Sigmoid colon (tissue), 7 donors: ENCODE data around the gene HMCN1. TPM values are rescaled to one million over a fixed set of nuclear protein-coding genes. Genes with fewer than 3 reads are reported as not detected.

ENCODE experiments used
- DNase-seq: peaks from one replicate; pipeline ENCODE4 v3.0.0-alpha.2; 2019
- H3K27ac ChIP-seq, 4 donors: fragments of 200-600 bp; sonication (generic); one replicate each; pipeline ENCODE4 v1.5.1; 2016 to 2019; ENCODE audit warnings: mild to moderate bottlenecking in 1 of 4
- H3K27me3 ChIP-seq, 3 donors: fragments of 200-600 bp; sonication (generic); one replicate each; pipeline ENCODE4 v1.5.1; 2019; ENCODE audit warnings: mild to moderate bottlenecking in 1 of 3
- H3K36me3 ChIP-seq, 4 donors: fragments of 200-600 bp; sonication (generic); one replicate each; pipeline ENCODE4 v1.5.1; 2016 to 2019
- H3K4me1 ChIP-seq, 4 donors: fragments of 200-600 bp; sonication (generic); one replicate each; pipeline ENCODE4 v1.5.1; 2017 to 2019
- H3K4me3 ChIP-seq, 4 donors: fragments of 200-600 bp; sonication (generic); one replicate each; pipeline ENCODE4 v1.5.1; 2017 to 2019; ENCODE audit warnings: mild to moderate bottlenecking in 2 of 4, moderate library complexity in 1 of 4
- H3K9me3 ChIP-seq, 4 donors: fragments of 200-600 bp in 3 of 4; sonication (generic) in 3 of 4; one replicate each; pipeline versions ENCODE4 v1.5.1 to v1.6.1; 2013 to 2019
- EP300 ChIP-seq, 4 donors: sonication (generic); formaldehyde crosslinking; IDR thresholded peaks; one replicate each; pipeline ENCODE4 v1.6.1; 2017; ENCODE audit warnings: antibody characterized with exemption in 4 of 4
- POLR2A ChIP-seq, 2 donors: fragments of 450-650 bp; IDR thresholded peaks; one replicate each; pipeline ENCODE4 v1.6.1; 2016; ENCODE audit warnings: antibody characterized with exemption in 2 of 2, mild to moderate bottlenecking in 2 of 2, moderate library complexity in 2 of 2
- POLR2AphosphoS5 ChIP-seq, 4 donors: sonication (generic); formaldehyde crosslinking; IDR thresholded peaks; one replicate each; pipeline ENCODE4 v1.6.1; 2017; ENCODE audit warnings: antibody characterized with exemption in 4 of 4
- WGBS, 2 donors: extraction: QIAGEN DNeasy Blood & Tissue Kit; methylation state at CpG; one replicate each; pipeline ENCODE4 v1.1.7; 2013; 5-methylcytosine and 5-hydroxymethylcytosine counted together
- intact Hi-C: fragments of 100-400 bp; cut with DNase I; formaldehyde crosslinking; loops from one replicate; pipeline ENCODE4 v1.15.1; 2023
- polyA plus RNA-seq, 3 donors: library from polyadenylated mRNA; stranded (reverse); fragments of 200-250 nt; gene quantifications; one replicate each; pipeline ENCODE4 v1.2.3, GENCODE V29; 2013
- total RNA-seq, 4 donors: library from RNA; depleted of rRNA; stranded (reverse); fragments of >200 nt; gene quantifications; one replicate each; pipeline ENCODE4 v1.1.0, GENCODE V29; 2016
- TF ChIP-seq, protein P1 (sequence below), 4 experiments: fragments of 450-650 bp in 3 of 4; fragments of 200-600 bp in 1 of 4; IDR thresholded peaks; one replicate each; pipeline ENCODE4 v1.5.1; 2016 to 2019; ENCODE audit warnings: antibody characterized with exemption in 4 of 4, mild to moderate bottlenecking in 3 of 4, moderate library complexity in 2 of 4
- donor health status: healthy with polysubstance abuse.
- donor health status: Bipolar disorder and iron deficiency.
- donor health status: healthy.

HMCN1 gene
- total and polyA plus RNA-seq, 7 donors, result under 0.01 to 22.7 (median 6.7) TPM

- DNase-seq, result no peak
- H3K36me3 ChIP-seq, result no peaks in the 10 kb centered on the region
- H3K4me3 ChIP-seq, result no peak overlapping the region
- no peak overlapping the region for H3K27ac ChIP-seq
- TF ChIP-seq, protein P1, sequence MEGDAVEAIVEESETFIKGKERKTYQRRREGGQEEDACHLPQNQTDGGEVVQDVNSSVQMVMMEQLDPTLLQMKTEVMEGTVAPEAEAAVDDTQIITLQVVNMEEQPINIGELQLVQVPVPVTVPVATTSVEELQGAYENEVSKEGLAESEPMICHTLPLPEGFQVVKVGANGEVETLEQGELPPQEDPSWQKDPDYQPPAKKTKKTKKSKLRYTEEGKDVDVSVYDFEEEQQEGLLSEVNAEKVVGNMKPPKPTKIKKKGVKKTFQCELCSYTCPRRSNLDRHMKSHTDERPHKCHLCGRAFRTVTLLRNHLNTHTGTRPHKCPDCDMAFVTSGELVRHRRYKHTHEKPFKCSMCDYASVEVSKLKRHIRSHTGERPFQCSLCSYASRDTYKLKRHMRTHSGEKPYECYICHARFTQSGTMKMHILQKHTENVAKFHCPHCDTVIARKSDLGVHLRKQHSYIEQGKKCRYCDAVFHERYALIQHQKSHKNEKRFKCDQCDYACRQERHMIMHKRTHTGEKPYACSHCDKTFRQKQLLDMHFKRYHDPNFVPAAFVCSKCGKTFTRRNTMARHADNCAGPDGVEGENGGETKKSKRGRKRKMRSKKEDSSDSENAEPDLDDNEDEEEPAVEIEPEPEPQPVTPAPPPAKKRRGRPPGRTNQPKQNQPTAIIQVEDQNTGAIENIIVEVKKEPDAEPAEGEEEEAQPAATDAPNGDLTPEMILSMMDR (IDR thresholded peaks at IDR 0.05), result no peak
- TF ChIP-seq EP300 (IDR thresholded peaks at IDR 0.05) (no peak), POLR2A (IDR thresholded peaks at IDR 0.05) (no peak)
- no peaks in the 10 kb centered on the region for H3K4me1 ChIP-seq
- intact Hi-C loops, result no loop called here
- no peaks in the 10 kb centered on the region for H3K9me3 ChIP-seq
- H3K27me3 ChIP-seq, result no peaks in the 10 kb centered on the region
These were observed 282.7 kb downstream of the HMCN1 start for GRCh38 chr1:186016856-186017255.

DNA sequence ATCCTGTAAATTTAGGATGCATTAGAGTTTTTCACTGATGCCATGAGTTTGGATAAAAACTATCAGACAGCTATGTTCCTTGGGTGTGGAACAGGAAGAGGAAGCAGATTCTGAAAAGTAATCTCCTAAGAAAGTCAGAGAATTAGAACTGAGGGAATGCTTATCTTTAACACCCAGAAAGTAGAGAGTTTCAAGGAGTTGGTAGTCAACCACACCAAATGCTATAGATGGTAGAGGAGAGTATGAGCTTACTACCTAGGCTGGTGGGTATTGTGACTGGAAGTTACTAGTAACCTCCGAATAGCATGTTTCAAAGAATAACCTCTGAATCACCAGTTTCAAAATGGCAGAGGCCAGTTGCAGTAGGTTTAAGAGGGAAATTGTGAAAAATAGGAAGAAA, 288.0 kb downstream of the HMCN1 start:
- H3K27ac ChIP-seq, result no peak overlapping the region
- no peak overlapping the region for H3K4me3 ChIP-seq
- no peaks in the 10 kb centered on the region for H3K4me1 ChIP-seq
- 82 to 93% methylated on average over 1 of the region's 1 CpG for WGBS, 2 donors
- no peaks in the 10 kb centered on the region for H3K27me3 ChIP-seq
- H3K9me3 ChIP-seq, result no peaks in the 10 kb centered on the region
- TF ChIP-seq, protein P1 (IDR thresholded peaks at IDR 0.05), result no peak
- no peak for TF ChIP-seq EP300 (IDR thresholded peaks at IDR 0.05)
- no peak for TF ChIP-seq POLR2A (IDR thresholded peaks at IDR 0.05)
- TF ChIP-seq POLR2AphosphoS5 (IDR thresholded peaks at IDR 0.05), result no peak
- intact Hi-C loops, result no loop called here
- H3K36me3 ChIP-seq, result no peaks in the 10 kb centered on the region
- no peak for DNase-seq

- Histone ChIP-seq H3K9me3 (peaks cover 0 to 4% (median 0%) of the 10 kb centered on the region in 4 donors), H3K27ac (no peak overlapping the region), H3K4me3 (no peak overlapping the region), H3K36me3 (no peaks in the 10 kb centered on the region), H3K27me3 (no peaks in the 10 kb centered on the region), H3K4me1 (no peaks in the 10 kb centered on the region)
- TF ChIP-seq, protein P1 (IDR thresholded peaks at IDR 0.05), result no peak
- TF ChIP-seq EP300 (IDR thresholded peaks at IDR 0.05) (no peak), POLR2AphosphoS5 (IDR thresholded peaks at IDR 0.05) (no peak), POLR2A (IDR thresholded peaks at IDR 0.05) (no peak)
- intact Hi-C loops, result no loop called here
- 58 to 64% methylated on average over 1 of the region's 1 CpG for WGBS, 2 donors
- no peak for DNase-seq
These were observed 292.8 kb downstream of the HMCN1 start for GRCh38 chr1:186026946-186027345.

- Histone ChIP-seq H3K27ac (no peak overlapping the region), H3K4me1 (no peaks in the 10 kb centered on the region)
- 54 to 64% methylated on average over 3 of the region's 3 CpGs for WGBS, 2 donors
These were observed 293.4 kb downstream of the HMCN1 start for GRCh38 chr1:186027621-186028020.

GRCh38 chr1:186030453-186030852, 296.3 kb downstream of the HMCN1 start:
- no peak for TF ChIP-seq EP300 (IDR thresholded peaks at IDR 0.05)
- TF ChIP-seq POLR2AphosphoS5 (IDR thresholded peaks at IDR 0.05), result no peak
- no peak for TF ChIP-seq POLR2A (IDR thresholded peaks at IDR 0.05)
- TF ChIP-seq, protein P1 (IDR thresholded peaks at IDR 0.05), result no peak
- Histone ChIP-seq H3K9me3 (peaks cover 0 to 4% (median 0%) of the 10 kb centered on the region in 4 donors), H3K4me1 (no peaks in the 10 kb centered on the region), H3K27ac (no peak overlapping the region), H3K27me3 (no peaks in the 10 kb centered on the region), H3K4me3 (no peak overlapping the region), H3K36me3 (no peaks in the 10 kb centered on the region)
- DNase-seq, result no peak
- intact Hi-C loops, result no loop called here

More at GRCh38 chr1:186027621-186028020, 293.4 kb downstream of the HMCN1 start:
- peaks cover 0 to 4% (median 0%) of the 10 kb centered on the region in 4 donors for H3K9me3 ChIP-seq
- no peak overlapping the region for H3K4me3 ChIP-seq
- no peaks in the 10 kb centered on the region for H3K27me3 ChIP-seq
- H3K36me3 ChIP-seq, result no peaks in the 10 kb centered on the region
- intact Hi-C loops, result no loop called here
- TF ChIP-seq, protein P1 (IDR thresholded peaks at IDR 0.05), result no peak
- no peak for TF ChIP-seq POLR2AphosphoS5 (IDR thresholded peaks at IDR 0.05)
- no peak for TF ChIP-seq EP300 (IDR thresholded peaks at IDR 0.05)
- no peak for TF ChIP-seq POLR2A (IDR thresholded peaks at IDR 0.05)
- DNase-seq, result no peak
